NCI-H2107 treated with DMSO at 0.1 percent for 48 hours (cell line): ENCODE measurements around the gene EFS.
"Not testable (repeated sequence)": the region's sequence is repeated elsewhere in the genome, so short reads cannot be mapped to it uniquely, and the experiment has no call there.

Experiments used
- DNase-seq: peaks from one replicate; lab custom pipeline; 2025; ENCODE audit not compliant: unreplicated experiment; lab: John Stamatoyannopoulos, UW

EFS gene

GRCh38 chr14:23327947-23328744, 36.8 kb downstream of the EFS start:
- DNase-seq, result peak; percentile 89

- DNase-seq, result no peak
These were observed 38.3 kb downstream of the EFS start for GRCh38 chr14:23326491-23327332.

GRCh38 chr14:23325746-23326145, 39.2 kb downstream of the EFS start:
- DNase-seq, result not testable (repeated sequence)

- no peak for DNase-seq
These were observed 40.0 kb downstream of the EFS start for GRCh38 chr14:23324993-23325392.

GRCh38 chr14:23324455-23324846, 40.5 kb downstream of the EFS start:
- DNase-seq, result no peak

GRCh38 chr14:23323838-23324454, 41.0 kb downstream of the EFS start:
- DNase-seq, result no peak

GRCh38 chr14:23322568-23323517, 42.1 kb downstream of the EFS start:
- no peak for DNase-seq

- no peak for DNase-seq
These were observed 43.1 kb downstream of the EFS start for GRCh38 chr14:23321572-23322547.

GRCh38 chr14:23320584-23321571, 44.1 kb downstream of the EFS start, which contains the start of gene PABPN1:
Gene PABPN1, plus strand, starts transcription at chr14:23321457. Its CDS starts 13 bp downstream, at chr14:23321470.
- peak; percentile 100 for DNase-seq

GRCh38 chr14:23319746-23320583, 45.0 kb downstream of the EFS start:
- DNase-seq, result no peak

GRCh38 chr14:23316300-23316699, 48.7 kb downstream of the EFS start:
- DNase-seq, result no peak

- DNase-seq, result no peak
These were observed 54.4 kb downstream of the EFS start for GRCh38 chr14:23310546-23310945.

GRCh38 chr14:23308721-23309445, 56.1 kb downstream of the EFS start:
- no peak for DNase-seq

GRCh38 chr14:23307687-23308644, 57.0 kb downstream of the EFS start:
- no peak for DNase-seq

- DNase-seq, result no peak
These were observed 57.8 kb downstream of the EFS start for GRCh38 chr14:23307146-23307530.
